ENCODE data around the gene HOXB13.
"Not testable (repeated sequence)": the region's sequence is repeated elsewhere in the genome, so short reads cannot be mapped to it uniquely, and the experiment has no call there.

HOXB13 gene

GRCh38 chr17:48718227-48718760 lies 10.3 kb downstream of the HOXB13 start:
- no peaks in the 10 kb centered on the region for H3K36me3 ChIP-seq (ENCODE audit: insufficient read depth, low read length)
- peaks cover 96% of the 10 kb centered on the region for H3K27me3 ChIP-seq (ENCODE audit: insufficient read depth, low read length)
- H3K27ac ChIP-seq (ENCODE audit: low read depth, low read length): no peak overlapping the region
- H3K4me1 ChIP-seq (ENCODE audit: control insufficient read depth, insufficient read depth, low read length, unreplicated experiment): no peaks in the 10 kb centered on the region
- H2AFZ ChIP-seq (ENCODE audit: low read length, unreplicated experiment): no peak overlapping the region
- H3K4me3 ChIP-seq (ENCODE audit: low read depth, low read length): no peak overlapping the region
- no peaks in the 10 kb centered on the region for H3K79me2 ChIP-seq (ENCODE audit: control insufficient read depth, insufficient read depth, low read length, unreplicated experiment)

GRCh38 chr17:48717367-48718226 lies 11.0 kb downstream of the HOXB13 start:
- no peaks in the 10 kb centered on the region for H3K79me2 ChIP-seq (ENCODE audit: control insufficient read depth, insufficient read depth, low read length, unreplicated experiment)
- H3K27me3 ChIP-seq (ENCODE audit: insufficient read depth, low read length): peaks cover 94% of the 10 kb centered on the region
- H2AFZ ChIP-seq (ENCODE audit: low read length, unreplicated experiment): no peak overlapping the region
- no peak overlapping the region for H3K4me3 ChIP-seq (ENCODE audit: low read depth, low read length)
- H3K4me1 ChIP-seq (ENCODE audit: control insufficient read depth, insufficient read depth, low read length, unreplicated experiment): no peaks in the 10 kb centered on the region
- no peaks in the 10 kb centered on the region for H3K36me3 ChIP-seq (ENCODE audit: insufficient read depth, low read length)
- H3K27ac ChIP-seq (ENCODE audit: low read depth, low read length): no peak overlapping the region

GRCh38 chr17:48716549-48716948 lies 12.0 kb downstream of the HOXB13 start:
- H3K4me3 ChIP-seq (ENCODE audit: low read depth, low read length); H3K27ac ChIP-seq (ENCODE audit: low read depth, low read length); H3K36me3 ChIP-seq (ENCODE audit: insufficient read depth, low read length); H2AFZ ChIP-seq (ENCODE audit: low read length, unreplicated experiment); H3K4me1 ChIP-seq (ENCODE audit: control insufficient read depth, insufficient read depth, low read length, unreplicated experiment); H3K79me2 ChIP-seq (ENCODE audit: control insufficient read depth, insufficient read depth, low read length, unreplicated experiment): not testable (repeated sequence)
- peaks cover 92% of the 10 kb centered on the region for H3K27me3 ChIP-seq (ENCODE audit: insufficient read depth, low read length)

DNA sequence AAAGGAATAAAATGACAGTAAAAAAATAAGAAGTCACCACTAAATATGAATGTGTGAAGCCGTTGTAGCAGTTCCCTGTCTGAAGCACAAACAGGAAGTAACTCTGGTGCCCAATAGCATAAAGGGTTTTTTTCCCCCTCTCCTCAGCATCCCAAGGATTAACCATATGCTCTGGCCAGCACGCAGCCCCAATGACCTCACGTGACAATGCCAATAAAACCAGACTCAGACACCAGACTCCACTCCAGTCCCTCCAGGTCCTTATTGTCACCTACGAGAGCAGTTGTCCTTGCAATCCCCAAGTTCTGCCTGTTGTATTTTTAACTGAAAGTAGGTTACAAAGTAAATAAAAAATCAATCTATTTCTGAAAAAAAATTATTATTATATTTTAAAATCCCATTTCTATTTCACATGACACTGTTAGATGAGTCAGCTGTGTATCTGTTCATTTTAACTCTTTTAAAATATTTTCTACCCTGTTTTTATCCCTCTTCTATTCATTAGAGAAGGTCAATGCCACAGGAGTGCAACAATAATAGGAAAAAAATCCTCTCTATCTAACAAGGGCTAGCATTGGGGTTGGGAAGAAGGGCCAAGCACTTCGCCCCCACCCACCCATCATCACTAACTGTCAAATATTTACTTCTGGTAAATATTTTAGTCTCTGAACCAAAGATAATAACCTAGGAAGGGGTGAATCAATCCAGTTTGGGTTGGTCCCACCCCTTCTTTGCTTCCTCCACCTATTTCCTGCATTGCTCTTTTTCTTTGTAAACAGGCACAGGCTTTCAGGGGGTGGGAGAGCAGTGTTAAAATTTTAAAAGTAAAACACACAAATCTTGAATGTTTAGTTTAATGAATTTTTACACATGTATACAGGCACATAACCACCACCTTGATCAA lies 12.8 kb downstream of the HOXB13 start:
- Histone ChIP-seq H2AFZ (ENCODE audit: low read length, unreplicated experiment) (no peak overlapping the region), H3K4me3 (ENCODE audit: low read depth, low read length) (no peak overlapping the region), H3K27me3 (ENCODE audit: insufficient read depth, low read length) (peaks cover 92% of the 10 kb centered on the region), H3K36me3 (ENCODE audit: insufficient read depth, low read length) (no peaks in the 10 kb centered on the region), H3K79me2 (ENCODE audit: control insufficient read depth, insufficient read depth, low read length, unreplicated experiment) (no peaks in the 10 kb centered on the region), H3K27ac (ENCODE audit: low read depth, low read length) (no peak overlapping the region), H3K4me1 (ENCODE audit: control insufficient read depth, insufficient read depth, low read length, unreplicated experiment) (no peaks in the 10 kb centered on the region)

- Histone ChIP-seq H3K27me3 (ENCODE audit: insufficient read depth, low read length) (peaks cover 90% of the 10 kb centered on the region), H3K79me2 (ENCODE audit: control insufficient read depth, insufficient read depth, low read length, unreplicated experiment) (no peaks in the 10 kb centered on the region), H2AFZ (ENCODE audit: low read length, unreplicated experiment) (no peak overlapping the region), H3K27ac (ENCODE audit: low read depth, low read length) (no peak overlapping the region), H3K4me3 (ENCODE audit: low read depth, low read length) (no peak overlapping the region), H3K4me1 (ENCODE audit: control insufficient read depth, insufficient read depth, low read length, unreplicated experiment) (no peaks in the 10 kb centered on the region), H3K36me3 (ENCODE audit: insufficient read depth, low read length) (no peaks in the 10 kb centered on the region)
Measured at GRCh38 chr17:48711128-48711527, 17.4 kb downstream of the HOXB13 start.

- no peak overlapping the region for H3K27ac ChIP-seq (ENCODE audit: low read depth, low read length)
- no peaks in the 10 kb centered on the region for H3K4me1 ChIP-seq (ENCODE audit: control insufficient read depth, insufficient read depth, low read length, unreplicated experiment)
- H3K36me3 ChIP-seq (ENCODE audit: insufficient read depth, low read length): no peaks in the 10 kb centered on the region
- no peak overlapping the region for H2AFZ ChIP-seq (ENCODE audit: low read length, unreplicated experiment)
- no peak overlapping the region for H3K4me3 ChIP-seq (ENCODE audit: low read depth, low read length)
- peaks cover 91% of the 10 kb centered on the region for H3K27me3 ChIP-seq (ENCODE audit: insufficient read depth, low read length)
- no peaks in the 10 kb centered on the region for H3K79me2 ChIP-seq (ENCODE audit: control insufficient read depth, insufficient read depth, low read length, unreplicated experiment)
Measured at GRCh38 chr17:48704361-48705248, 23.9 kb downstream of the HOXB13 start.

DNA sequence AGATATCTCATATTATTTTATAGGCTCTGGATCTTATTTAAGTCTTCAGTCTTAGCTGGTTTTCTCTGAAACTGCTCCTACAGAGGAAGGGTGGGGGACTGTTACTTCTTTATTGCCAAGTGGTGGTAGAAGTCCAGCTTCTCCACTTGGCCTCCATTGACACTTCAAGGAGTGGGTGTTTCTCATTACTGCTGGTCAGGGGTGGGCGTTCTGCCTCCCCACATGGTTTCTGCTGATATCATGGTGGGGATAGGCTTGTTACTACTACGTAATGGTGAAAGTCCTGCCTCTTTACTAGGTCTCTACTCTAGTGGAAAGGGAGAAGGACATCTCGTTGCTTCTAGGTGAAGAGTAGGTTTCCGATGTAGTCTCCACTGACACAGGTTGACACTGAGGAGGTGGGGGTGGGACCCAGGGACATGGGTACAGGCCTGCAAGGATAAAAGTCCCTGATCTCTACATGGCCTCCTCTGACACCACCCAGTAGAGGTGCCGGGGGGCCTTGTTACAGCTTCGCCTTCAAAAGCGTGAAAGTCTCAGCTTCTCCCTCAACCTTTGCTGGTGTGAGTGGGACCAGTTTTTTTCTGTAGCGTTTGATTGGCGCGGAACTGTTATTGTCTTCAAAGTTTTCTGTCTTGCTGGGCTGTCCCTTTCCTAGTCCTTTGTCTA lies 26.6 kb downstream of the HOXB13 start:
- H3K27ac ChIP-seq (ENCODE audit: low read depth, low read length): no peak overlapping the region
- H3K27me3 ChIP-seq (ENCODE audit: insufficient read depth, low read length): peaks cover 76% of the 10 kb centered on the region
- H2AFZ ChIP-seq (ENCODE audit: low read length, unreplicated experiment): no peak overlapping the region
- no peak overlapping the region for H3K4me3 ChIP-seq (ENCODE audit: low read depth, low read length)
- no peaks in the 10 kb centered on the region for H3K79me2 ChIP-seq (ENCODE audit: control insufficient read depth, insufficient read depth, low read length, unreplicated experiment)
- H3K4me1 ChIP-seq (ENCODE audit: control insufficient read depth, insufficient read depth, low read length, unreplicated experiment): no peaks in the 10 kb centered on the region
- no peaks in the 10 kb centered on the region for H3K36me3 ChIP-seq (ENCODE audit: insufficient read depth, low read length)

DNA sequence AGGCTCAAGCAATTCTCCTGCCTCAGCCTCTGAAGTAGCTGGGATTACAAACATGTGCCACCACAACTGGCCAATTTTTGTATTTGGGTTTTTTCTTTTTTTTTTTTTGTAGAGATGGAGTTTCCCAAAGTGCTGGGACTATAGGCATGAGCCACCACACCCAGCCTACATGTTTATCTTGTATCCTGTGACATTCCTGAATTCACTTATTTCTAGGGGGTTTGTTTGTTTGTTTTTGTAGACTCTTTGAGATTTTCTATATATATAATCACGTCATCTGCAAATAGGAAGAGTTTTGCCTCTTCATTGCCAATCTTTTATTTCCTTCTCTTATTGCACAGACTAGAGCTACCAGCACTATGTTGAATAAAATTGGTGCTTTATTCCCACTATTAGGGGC lies 35.4 kb downstream of the HOXB13 start:
- no peak overlapping the region for H3K27ac ChIP-seq (ENCODE audit: low read depth, low read length)
- no peak overlapping the region for H3K4me3 ChIP-seq (ENCODE audit: low read depth, low read length)
- H3K36me3 ChIP-seq (ENCODE audit: insufficient read depth, low read length): no peaks in the 10 kb centered on the region
- no peaks in the 10 kb centered on the region for H3K79me2 ChIP-seq (ENCODE audit: control insufficient read depth, insufficient read depth, low read length, unreplicated experiment)
- no peak overlapping the region for H2AFZ ChIP-seq (ENCODE audit: low read length, unreplicated experiment)
- H3K4me1 ChIP-seq (ENCODE audit: control insufficient read depth, insufficient read depth, low read length, unreplicated experiment): no peaks in the 10 kb centered on the region
- H3K27me3 ChIP-seq (ENCODE audit: insufficient read depth, low read length): peaks cover 42% of the 10 kb centered on the region

- H3K27me3 ChIP-seq (ENCODE audit: insufficient read depth, low read length): peaks cover 37% of the 10 kb centered on the region
- H3K4me1 ChIP-seq (ENCODE audit: control insufficient read depth, insufficient read depth, low read length, unreplicated experiment): no peaks in the 10 kb centered on the region
- H3K4me3 ChIP-seq (ENCODE audit: low read depth, low read length): no peak overlapping the region
- H3K79me2 ChIP-seq (ENCODE audit: control insufficient read depth, insufficient read depth, low read length, unreplicated experiment): no peaks in the 10 kb centered on the region
- H2AFZ ChIP-seq (ENCODE audit: low read length, unreplicated experiment): no peak overlapping the region
- H3K27ac ChIP-seq (ENCODE audit: low read depth, low read length): no peak overlapping the region
- no peaks in the 10 kb centered on the region for H3K36me3 ChIP-seq (ENCODE audit: insufficient read depth, low read length)
Measured at GRCh38 chr17:48692049-48692448, 36.5 kb downstream of the HOXB13 start.

All from ACC112 (cell line).